Stimulated activated CD8-positive, alpha-beta memory T cell treated with anti-CD3 and anti-CD28 coated beads, Interleukin-4, amount 100 ng/mL, for 1 hour (primary cell): ENCODE results near the gene POU2AF3.
"Not testable (repeated sequence)": the region's sequence is repeated elsewhere in the genome, so short reads cannot be mapped to it uniquely, and the experiment has no call there.

Source experiments
- DNase-seq, 2 donors: peaks; one replicate each; pipeline ENCODE4 v3.0.0-alpha.2; 2020; ENCODE audit warnings: low read depth in 2 of 2, low spot score in 1 of 2

The POU2AF3 gene

GRCh38 chr11:111298413-111299100, at the start of gene POU2AF3:
POU2AF3 (plus strand) TSS chr11:111298546; CDS start chr11:111298582, 36 bp downstream.
- no peak for DNase-seq

- no peak for DNase-seq
These were observed 47.4 kb upstream of the POU2AF3 start for GRCh38 chr11:111250936-111251335.

- DNase-seq, result no peak
These were observed 45.2 kb upstream of the POU2AF3 start for GRCh38 chr11:111253131-111253530.

- DNase-seq, result no peak
These were observed 44.7 kb upstream of the POU2AF3 start for GRCh38 chr11:111253630-111254029.

GRCh38 chr11:111258046-111258445, 40.3 kb upstream of the POU2AF3 start:
- DNase-seq, result no peak

- no peak for DNase-seq
These were observed 38.5 kb upstream of the POU2AF3 start for GRCh38 chr11:111259896-111260295.

GRCh38 chr11:111260811-111261210, 37.5 kb upstream of the POU2AF3 start:
- no peak for DNase-seq

GRCh38 chr11:111264646-111265045, 33.7 kb upstream of the POU2AF3 start:
- DNase-seq, result no peak

GRCh38 chr11:111265421-111265820, 32.9 kb upstream of the POU2AF3 start:
- DNase-seq, result no peak

GRCh38 chr11:111268303-111268702, 30.0 kb upstream of the POU2AF3 start:
- not testable (repeated sequence) for DNase-seq

- DNase-seq, result no peak
These were observed 29.0 kb upstream of the POU2AF3 start for GRCh38 chr11:111269146-111269868.

GRCh38 chr11:111272420-111272819, 25.9 kb upstream of the POU2AF3 start:
- DNase-seq, result no peak

GRCh38 chr11:111282562-111283075, 15.7 kb upstream of the POU2AF3 start:
- DNase-seq, result no peak

- DNase-seq, result no peak
These were observed 14.3 kb upstream of the POU2AF3 start for GRCh38 chr11:111283945-111284481.

GRCh38 chr11:111285189-111286091, 12.9 kb upstream of the POU2AF3 start:
- no peak for DNase-seq

GRCh38 chr11:111291764-111292163, 6.6 kb upstream of the POU2AF3 start:
- DNase-seq, result no peak

- DNase-seq, result not testable (repeated sequence)
These were observed 5.9 kb upstream of the POU2AF3 start for GRCh38 chr11:111292408-111292807.

GRCh38 chr11:111296196-111296595, 2.1 kb upstream of the POU2AF3 start:
- no peak for DNase-seq

- DNase-seq, result no peak
These were observed 650 bp upstream of the POU2AF3 start for GRCh38 chr11:111297696-111298095.

GRCh38 chr11:111299101-111300026, 1.0 kb downstream of the POU2AF3 start:
- no peak for DNase-seq
